Ishikawa (cell line): ENCODE measurements around the gene DENND4C.

Experiments
- CEBPB ChIP-seq: IDR thresholded peaks from 2 replicates; pipeline ENCODE4 v1.6.1; 2012
- CREB1 ChIP-seq: IDR thresholded peaks from 2 replicates; pipeline ENCODE4 v1.6.1; 2012; ENCODE audit warnings: low read depth
- EGR1 ChIP-seq: IDR thresholded peaks from 2 replicates; pipeline ENCODE4 v1.6.1; 2012
- EP300 ChIP-seq: IDR thresholded peaks from 2 replicates; pipeline ENCODE4 v1.6.1; 2012; ENCODE audit warnings: borderline replicate concordance
- MAX ChIP-seq: IDR thresholded peaks from 2 replicates; pipeline ENCODE4 v1.6.1; 2012
- NFIC ChIP-seq: IDR thresholded peaks from 2 replicates; pipeline ENCODE4 v1.6.1; 2012
- RAD21 ChIP-seq: IDR thresholded peaks from 2 replicates; pipeline ENCODE4 v1.6.1; 2012; ENCODE audit warnings: low read depth
- REST ChIP-seq: IDR thresholded peaks from 2 replicates; pipeline ENCODE4 v1.6.1; 2012; ENCODE audit warnings: low read depth, mild to moderate bottlenecking
- TAF1 ChIP-seq: IDR thresholded peaks from 2 replicates; pipeline ENCODE4 v1.6.1; 2012; ENCODE audit warnings: low read depth, mild to moderate bottlenecking
- TCF12 ChIP-seq: IDR thresholded peaks from 2 replicates; pipeline ENCODE4 v1.6.1; 2012; ENCODE audit warnings: low read depth
- TEAD4 ChIP-seq: IDR thresholded peaks from 2 replicates; pipeline ENCODE4 v1.6.1; 2012
- USF1 ChIP-seq: IDR thresholded peaks from 2 replicates; pipeline ENCODE4 v1.6.1; 2012
- YY1 ChIP-seq: IDR thresholded peaks from 2 replicates; pipeline ENCODE4 v1.6.1; 2012; ENCODE audit warnings: low read depth

- TF ChIP-seq RAD21 = peak; percentile 2; the same call in 1 of the 2 replicates
- no peak for TF ChIP-seq USF1
- TF ChIP-seq YY1 = no peak
- TF ChIP-seq EGR1 = no peak
- TF ChIP-seq CEBPB = no peak
- no peak for TF ChIP-seq CREB1
- TF ChIP-seq REST = no peak
- TF ChIP-seq EP300 = no peak
- no peak for TF ChIP-seq NFIC
- peak; percentile 69 for TF ChIP-seq MAX
- TF ChIP-seq TEAD4 = no peak
- peak; percentile 47; the same call in 1 of the 2 replicates for TF ChIP-seq TAF1
- TF ChIP-seq TCF12 = peak; percentile 58
Measured at GRCh38 chr9:19408693-19409400, 178.4 kb downstream of the DENND4C start, which contains the start of gene ACER2.
